ENCODE measurements around the gene F5. TPM values are rescaled to one million over a fixed set of nuclear protein-coding genes. Genes with fewer than 3 reads are reported as not detected.
"Not testable (repeated sequence)": the region's sequence is repeated elsewhere in the genome, so short reads cannot be mapped to it uniquely, and the experiment has no call there.

Gene F5
- total and polyA plus RNA-seq, 9 of the 15 experiments (the other 6 are each of a cell fraction or from before 2014, with no cell fraction given), result 0.03 to 0.13 TPM; not detected in 7

DNA sequence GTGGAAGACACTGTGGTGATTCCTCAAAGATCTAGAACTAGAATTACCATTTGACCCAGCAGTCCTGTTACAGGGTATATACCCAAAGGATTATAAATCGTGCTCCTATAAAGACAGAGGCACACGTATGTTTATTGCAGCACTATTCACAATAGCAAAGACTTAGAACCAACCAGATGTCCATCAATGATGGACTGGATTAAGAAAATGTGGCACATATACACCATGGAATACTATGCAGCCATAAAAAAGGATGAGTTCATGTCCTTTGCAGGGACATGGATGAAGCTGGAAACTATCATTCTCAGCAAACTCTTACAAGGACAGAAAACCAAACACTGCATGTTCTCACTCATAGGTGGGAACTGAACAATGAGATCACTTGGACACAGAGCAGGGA lies 82.7 kb downstream of the F5 start:
- H3K9ac ChIP-seq (ENCODE audit: insufficient read depth in 1 of 2, low read depth in 2 of 2, low read length in 2 of 2); H3K9me3 ChIP-seq (replicated peaks; ENCODE audit: control insufficient read depth, insufficient read depth, low read depth, low read length); H3K9me1 ChIP-seq (ENCODE audit: control insufficient read depth, insufficient read depth, low read length); H2AFZ ChIP-seq (ENCODE audit: low read depth, low read length); H3K36me3 ChIP-seq (ENCODE audit: control insufficient read depth, insufficient read depth, low read length); ATAC-seq; BruUV-seq (replicated peaks); in situ Hi-C loops (cut with MboI); H3K4me1 ChIP-seq (replicated peaks in 1 of 2; ENCODE audit: control insufficient read depth in 2 of 2, insufficient read depth in 2 of 2, low read length in 2 of 2); H3K4me3 ChIP-seq; intact Hi-C loops (cut with micrococcal nuclease); CTCF ChIA-PET (ENCODE audit: low intra/inter-chr PET ratio); H3K79me2 ChIP-seq (ENCODE audit: control insufficient read depth, insufficient read depth, low read length); H3K27ac ChIP-seq (ENCODE audit: extremely low read depth, low read depth, low read length); H4K20me1 ChIP-seq (replicated peaks; ENCODE audit: control insufficient read depth, insufficient read depth, low read length); DNase-seq (ENCODE audit: extremely low read depth in 1 of 4, low spot score in 3 of 4); FAIRE-seq; H3K4me2 ChIP-seq (ENCODE audit: insufficient read depth, low read length); POLR2A ChIA-PET; H3K27me3 ChIP-seq (ENCODE audit: control insufficient read depth in 2 of 2, insufficient read depth in 2 of 2, low read length in 2 of 2): not testable (repeated sequence)
- TF ChIP-seq BCOR (IDR thresholded peaks at IDR 0.05) (0 out of 2 replicates have a peak, but pooled peaks have one; percentile 36), KDM1A (IDR thresholded peaks at IDR 0.05) (0 out of 4 replicates have a peak, but pooled peaks of 1 of the 2 experiments have one; percentile 8), ZNF146 (CRISPR knock-in tag; IDR thresholded peaks at IDR 0.05; ENCODE audit: unreplicated experiment) (peak; percentile 93)
- WGBS (ENCODE audit: insufficient coverage, low coverage, missing lambda C conversion rate), result 29% methylated on average over 2 of the region's 2 CpGs

DNA sequence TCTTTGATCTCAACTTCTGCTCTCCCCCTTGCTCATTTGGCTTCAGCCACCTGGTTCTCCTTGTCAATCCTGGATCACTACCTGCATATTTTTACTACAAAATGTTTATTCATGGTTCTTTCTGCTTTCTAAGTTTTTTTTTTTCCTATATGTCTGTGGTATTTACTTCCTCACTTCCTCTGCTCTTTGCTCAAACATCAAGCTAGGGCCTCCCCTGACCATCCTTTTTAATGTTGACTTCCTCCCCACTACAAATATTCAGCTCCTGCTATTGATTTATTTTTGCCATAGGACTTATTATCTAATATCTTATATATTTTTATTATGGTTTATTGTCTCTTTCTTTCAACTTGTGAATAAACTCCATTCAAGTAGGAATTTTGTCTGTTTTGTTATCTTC lies 86.5 kb downstream of the F5 start:
- Histone ChIP-seq H3K4me2 (ENCODE audit: insufficient read depth, low read length) (no peak overlapping the region), H3K4me3 (no peak overlapping the region), H4K20me1 (replicated peaks; ENCODE audit: control insufficient read depth, insufficient read depth, low read length) (no peaks in the 10 kb centered on the region), H3K36me3 (ENCODE audit: control insufficient read depth, insufficient read depth, low read length) (no peaks in the 10 kb centered on the region), H3K27ac (ENCODE audit: extremely low read depth, low read depth, low read length) (no peak overlapping the region), H3K9me3 (replicated peaks; ENCODE audit: control insufficient read depth, insufficient read depth, low read depth, low read length) (no peaks in the 10 kb centered on the region), H3K9me1 (ENCODE audit: control insufficient read depth, insufficient read depth, low read length) (no peaks in the 10 kb centered on the region), H3K4me1 (replicated peaks in 1 of 2; ENCODE audit: control insufficient read depth in 2 of 2, insufficient read depth in 2 of 2, low read length in 2 of 2) (no peaks in the 10 kb centered on the region), H3K27me3 (ENCODE audit: control insufficient read depth in 2 of 2, insufficient read depth in 2 of 2, low read length in 2 of 2) (no peaks in the 10 kb centered on the region), H2AFZ (ENCODE audit: low read depth, low read length) (no peak overlapping the region), H3K9ac (ENCODE audit: insufficient read depth in 1 of 2, low read depth in 2 of 2, low read length in 2 of 2) (no peak overlapping the region), H3K79me2 (ENCODE audit: control insufficient read depth, insufficient read depth, low read length) (no peaks in the 10 kb centered on the region)
- CTCF ChIA-PET (ENCODE audit: low intra/inter-chr PET ratio), result no interaction called here
- DNase-seq (ENCODE audit: extremely low read depth in 1 of 4, low spot score in 3 of 4) (no peak), ATAC-seq (no peak), FAIRE-seq (no peak)
- no TSS peak for BruUV-seq (replicated peaks)
- intact Hi-C loops (cut with micrococcal nuclease) (no loop called here), in situ Hi-C loops (cut with MboI) (no loop called here)
- POLR2A ChIA-PET, result no interaction called here
- no peak for TF ChIP-seq ZBTB7A (IDR thresholded peaks at IDR 0.05; ENCODE audit: borderline replicate concordance, control insufficient read depth, low read depth, low read length)
- TF ChIP-seq HNRNPUL1 (IDR thresholded peaks at IDR 0.05; ENCODE audit: low read length), result no peak
- TF ChIP-seq ZNF146 (CRISPR knock-in tag; IDR thresholded peaks at IDR 0.05; ENCODE audit: unreplicated experiment), result no peak
- TF ChIP-seq, protein P1, sequence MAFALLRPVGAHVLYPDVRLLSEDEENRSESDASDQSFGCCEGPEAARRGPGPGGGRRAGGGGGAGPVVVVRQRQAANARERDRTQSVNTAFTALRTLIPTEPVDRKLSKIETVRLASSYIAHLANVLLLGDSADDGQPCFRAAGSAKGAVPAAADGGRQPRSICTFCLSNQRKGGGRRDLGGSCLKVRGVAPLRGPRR (CRISPR knock-in tag; IDR thresholded peaks at IDR 0.05), result no peak
- TF ChIP-seq MECOM (CRISPR knock-in tag; IDR thresholded peaks at IDR 0.05), result no peak
- TF ChIP-seq TAF1 (IDR thresholded peaks at IDR 0.05; ENCODE audit: control insufficient read depth, extremely low read depth, insufficient read depth, low read length, severe bottlenecking), result no peak
- no peak for TF ChIP-seq ZNF57 (CRISPR knock-in tag; IDR thresholded peaks at IDR 0.05)
- TF ChIP-seq FOXA1 (IDR thresholded peaks at IDR 0.05; ENCODE audit: borderline replicate concordance), result no peak
- no peak for TF ChIP-seq RNF2 (IDR thresholded peaks at IDR 0.05)
- TF ChIP-seq, protein P2, sequence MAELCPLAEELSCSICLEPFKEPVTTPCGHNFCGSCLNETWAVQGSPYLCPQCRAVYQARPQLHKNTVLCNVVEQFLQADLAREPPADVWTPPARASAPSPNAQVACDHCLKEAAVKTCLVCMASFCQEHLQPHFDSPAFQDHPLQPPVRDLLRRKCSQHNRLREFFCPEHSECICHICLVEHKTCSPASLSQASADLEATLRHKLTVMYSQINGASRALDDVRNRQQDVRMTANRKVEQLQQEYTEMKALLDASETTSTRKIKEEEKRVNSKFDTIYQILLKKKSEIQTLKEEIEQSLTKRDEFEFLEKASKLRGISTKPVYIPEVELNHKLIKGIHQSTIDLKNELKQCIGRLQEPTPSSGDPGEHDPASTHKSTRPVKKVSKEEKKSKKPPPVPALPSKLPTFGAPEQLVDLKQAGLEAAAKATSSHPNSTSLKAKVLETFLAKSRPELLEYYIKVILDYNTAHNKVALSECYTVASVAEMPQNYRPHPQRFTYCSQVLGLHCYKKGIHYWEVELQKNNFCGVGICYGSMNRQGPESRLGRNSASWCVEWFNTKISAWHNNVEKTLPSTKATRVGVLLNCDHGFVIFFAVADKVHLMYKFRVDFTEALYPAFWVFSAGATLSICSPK (IDR thresholded peaks at IDR 0.05; ENCODE audit: borderline replicate concordance), result no peak
- no peak for TF ChIP-seq POLR2AphosphoS5 (IDR thresholded peaks at IDR 0.05; ENCODE audit: control insufficient read depth, insufficient read depth, low read depth, low read length)
- no peak for TF ChIP-seq ZNF311 (CRISPR knock-in tag; IDR thresholded peaks at IDR 0.05)
- no peak for TF ChIP-seq NUFIP1 (IDR thresholded peaks at IDR 0.05; ENCODE audit: partially characterized antibody)
- TF ChIP-seq RFX1 (IDR thresholded peaks at IDR 0.05), result no peak
- no peak for TF ChIP-seq ZNF583 (CRISPR knock-in tag; IDR thresholded peaks at IDR 0.05)
- TF ChIP-seq ZNF165 (CRISPR knock-in tag; IDR thresholded peaks at IDR 0.05; ENCODE audit: borderline replicate concordance), result no peak
